ENCODE measurements around the gene DYNC1LI2.
"Not testable (repeated sequence)": the region's sequence is repeated elsewhere in the genome, so short reads cannot be mapped to it uniquely, and the experiment has no call there.

The DYNC1LI2 gene

DNA sequence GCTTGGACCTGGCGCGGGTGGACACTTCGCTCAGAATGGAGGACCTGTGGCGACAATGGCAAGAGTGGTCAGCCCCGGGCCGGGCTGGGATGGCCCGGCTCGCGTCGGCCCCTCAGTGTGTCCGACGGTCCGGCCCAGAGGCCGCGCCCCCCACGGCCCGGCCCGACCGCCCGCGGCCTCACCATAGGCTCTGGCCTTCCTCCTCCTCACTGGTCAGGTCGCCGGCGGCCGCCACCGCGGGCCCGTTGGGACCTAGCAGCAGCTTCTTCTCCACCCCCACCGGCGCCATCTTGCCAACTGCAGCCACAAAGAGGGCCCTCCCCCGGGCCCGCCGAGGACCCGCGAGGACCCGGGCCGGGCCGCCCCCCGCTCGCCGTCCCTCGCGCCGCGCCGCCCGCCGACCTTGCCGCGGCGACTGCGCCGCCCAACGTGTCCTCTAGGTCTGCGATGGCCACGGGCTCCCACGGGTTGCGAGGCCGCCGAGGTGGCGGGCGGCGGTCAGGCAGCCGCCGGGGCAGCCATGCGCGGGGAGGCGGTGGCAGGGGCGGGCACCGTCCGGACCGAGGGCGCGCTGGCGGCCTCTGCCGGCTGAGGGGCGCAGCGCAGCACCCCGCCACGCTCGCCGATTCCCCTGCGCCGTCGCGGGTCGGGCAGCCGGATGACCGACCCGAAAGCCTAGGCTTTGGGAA is at the start of gene DYNC1LI2:
TSS of gene DYNC1LI2 (minus strand) at position 307 of the 689 bp plus-strand sequence. CDS start at position 289, 18 bp downstream.
- DNase-seq = no peak

DNA sequence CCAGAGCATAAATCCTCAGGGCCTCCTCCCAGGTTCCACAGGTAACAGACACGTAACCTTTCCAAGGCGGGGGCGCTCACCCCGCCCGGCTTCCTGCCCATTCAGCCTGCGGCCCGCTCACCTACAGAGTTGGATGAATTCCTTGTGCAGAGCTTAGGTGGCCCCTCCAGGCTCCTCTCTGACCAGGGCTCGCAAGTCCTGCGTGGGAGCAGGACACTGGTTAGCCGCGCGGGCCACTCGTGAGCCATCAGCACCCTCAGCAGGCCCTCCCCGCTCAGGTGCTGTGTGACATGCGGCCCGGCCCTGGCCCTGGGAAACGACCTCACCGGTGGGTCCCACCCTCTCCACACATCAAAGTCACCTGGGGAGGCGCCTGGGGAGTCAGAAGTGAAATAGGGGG is 49.4 kb upstream of the DYNC1LI2 start:
- DNase-seq = no peak

GRCh38 chr16:66798161-66798560 is 46.8 kb upstream of the DYNC1LI2 start:
- no peak for DNase-seq

- DNase-seq = not testable (repeated sequence)
These were observed 42.6 kb upstream of the DYNC1LI2 start for GRCh38 chr16:66793984-66794383.

DNA sequence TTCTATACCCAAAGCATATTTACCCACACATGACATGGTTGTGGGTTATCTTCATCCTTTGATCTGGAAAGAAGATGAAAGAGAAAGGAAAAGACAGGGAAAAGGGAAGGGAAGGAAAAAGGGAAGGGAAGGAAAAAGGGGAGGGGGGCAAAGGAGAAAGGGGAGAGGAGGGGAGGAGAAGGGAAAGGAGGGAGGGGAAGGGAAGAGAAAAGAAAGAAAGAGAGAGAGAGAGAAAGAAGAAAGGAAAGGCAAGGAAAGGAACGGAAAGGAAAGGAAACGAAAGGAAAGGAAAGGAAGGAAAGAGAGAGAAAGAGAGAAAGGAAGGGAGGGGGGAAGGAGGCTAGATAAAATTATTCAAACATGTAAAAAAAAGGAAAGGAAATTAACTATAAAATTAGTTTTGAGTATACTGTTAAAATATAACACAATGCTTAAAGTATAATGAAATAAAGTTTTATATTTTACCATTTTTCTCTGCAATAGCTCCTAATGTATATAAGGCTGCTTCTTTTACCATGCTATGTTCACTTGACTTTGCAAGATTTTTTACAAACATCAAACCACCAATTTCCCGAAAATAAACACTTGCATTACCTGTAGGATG is 38.8 kb upstream of the DYNC1LI2 start:
- DNase-seq = no peak

DNA sequence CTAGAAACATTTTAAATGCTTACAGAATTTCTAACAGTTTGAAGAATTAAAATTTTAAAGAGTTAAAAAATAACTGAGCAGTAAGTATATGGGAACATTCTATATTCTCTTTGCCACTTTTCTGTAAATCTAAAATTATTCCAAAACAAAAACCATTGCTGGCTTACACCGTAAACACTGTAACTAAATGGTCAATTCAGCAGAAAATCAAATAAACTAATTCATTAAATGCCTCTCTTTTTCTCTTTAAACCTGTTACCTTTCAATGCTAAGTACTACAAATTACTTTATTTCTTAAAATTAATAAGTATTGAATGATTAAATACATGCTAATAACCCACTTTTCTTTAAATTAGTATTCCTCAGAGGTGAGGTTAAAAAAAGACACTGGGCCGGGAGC is 36.0 kb upstream of the DYNC1LI2 start:
- DNase-seq = no peak

- DNase-seq = no peak
These were observed 35.1 kb upstream of the DYNC1LI2 start for GRCh38 chr16:66786551-66786950.

- DNase-seq = no peak
These were observed 25.0 kb upstream of the DYNC1LI2 start for GRCh38 chr16:66776457-66776856.

DNA sequence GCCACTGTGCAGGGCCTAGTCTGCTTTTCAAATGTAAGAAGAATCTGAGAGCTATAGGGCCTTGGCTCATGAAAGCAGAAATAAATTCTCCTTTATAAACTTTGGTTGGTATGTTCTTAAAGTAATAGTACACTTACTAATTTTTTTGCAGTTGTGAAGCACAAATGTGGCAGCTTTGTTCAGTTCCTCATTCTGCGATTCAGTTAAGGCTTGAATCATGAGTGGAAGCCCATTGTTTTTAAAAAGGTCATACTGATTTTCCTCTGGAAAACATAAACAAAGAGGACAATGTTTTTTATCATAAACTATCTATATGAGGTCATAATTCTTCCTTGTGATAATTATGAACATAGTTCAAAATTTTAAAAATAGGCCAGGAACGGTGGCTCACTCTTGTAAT is 23.6 kb upstream of the DYNC1LI2 start:
- no peak for DNase-seq

DNA sequence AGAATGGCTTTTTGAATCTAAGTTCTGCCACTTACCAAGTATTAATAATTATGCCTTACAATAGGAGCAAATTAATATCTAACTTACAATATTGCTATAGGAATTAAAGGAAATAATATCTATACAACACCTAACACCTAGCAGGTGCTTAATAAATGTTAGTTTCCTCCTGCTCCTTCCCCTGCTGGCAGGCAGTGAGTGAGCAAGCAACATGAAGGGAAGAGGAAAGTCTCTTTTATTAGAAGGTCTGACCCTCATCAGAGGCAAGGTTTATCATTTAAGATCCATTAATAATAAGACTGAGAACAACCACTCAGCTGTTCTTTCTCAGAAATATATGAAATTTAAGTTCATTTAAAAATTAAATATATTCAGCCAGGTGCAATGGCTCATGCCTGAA is 6.7 kb upstream of the DYNC1LI2 start:
- DNase-seq = no peak

- DNase-seq = no peak
These were observed 3.4 kb upstream of the DYNC1LI2 start for GRCh38 chr16:66754819-66755218.

DNA sequence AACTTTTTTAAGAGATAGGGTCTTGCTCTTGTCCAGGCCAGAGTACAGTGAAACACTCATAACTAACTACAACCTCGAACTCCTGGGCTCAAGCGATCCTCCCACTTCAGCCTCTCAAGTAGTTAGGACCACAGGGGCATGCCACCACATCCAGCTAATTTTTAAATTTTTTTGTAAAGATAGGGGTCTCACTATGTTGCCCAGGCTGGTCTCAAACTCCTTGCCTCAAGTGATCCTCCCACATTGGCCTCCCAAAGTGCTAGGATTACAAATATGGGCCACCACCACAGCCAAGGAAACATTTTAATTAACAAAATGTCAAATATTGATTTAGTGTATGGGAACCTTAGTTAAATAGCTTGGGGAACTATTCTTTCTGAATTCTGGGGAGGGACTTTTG is 2.8 kb upstream of the DYNC1LI2 start:
- no peak for DNase-seq

DNA sequence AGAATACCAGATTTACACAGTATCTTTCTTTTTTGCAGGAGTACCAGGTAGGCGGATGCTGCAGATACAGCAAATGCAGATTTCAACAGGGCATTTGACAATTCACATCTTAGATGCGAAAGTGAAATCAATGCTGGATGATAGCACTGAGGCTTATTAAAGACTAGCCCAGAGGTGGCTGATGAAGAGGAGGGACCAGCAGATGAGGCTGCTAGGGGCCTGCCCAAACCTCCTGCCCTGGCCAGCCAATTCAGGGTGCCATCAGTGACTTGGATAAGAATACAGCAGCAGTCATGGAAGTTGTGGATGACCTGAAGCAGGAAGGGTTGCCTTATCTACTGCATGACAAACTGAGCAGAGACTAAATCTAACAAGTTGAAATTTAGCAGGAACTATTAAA is 1.5 kb upstream of the DYNC1LI2 start:
- no peak for DNase-seq

GRCh38 chr16:66752379-66752778 is 970 bp upstream of the DYNC1LI2 start:
- no peak for DNase-seq

DNA sequence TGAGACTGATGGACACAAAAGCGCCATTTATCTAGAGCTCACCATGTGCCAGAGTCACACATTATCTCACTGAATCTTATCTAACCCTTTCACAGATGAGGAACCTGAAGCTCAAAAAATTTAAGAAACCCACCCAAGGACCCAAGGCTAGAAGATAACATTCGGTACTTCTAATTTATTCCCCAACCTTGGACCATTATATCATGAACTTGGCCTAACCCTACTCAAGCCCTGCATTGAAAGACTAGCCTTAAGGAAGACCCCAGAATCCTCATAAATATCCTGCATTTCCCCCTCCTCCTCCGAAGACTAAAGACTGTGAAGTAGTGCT is 548 bp upstream of the DYNC1LI2 start:
- no peak for DNase-seq

DNA sequence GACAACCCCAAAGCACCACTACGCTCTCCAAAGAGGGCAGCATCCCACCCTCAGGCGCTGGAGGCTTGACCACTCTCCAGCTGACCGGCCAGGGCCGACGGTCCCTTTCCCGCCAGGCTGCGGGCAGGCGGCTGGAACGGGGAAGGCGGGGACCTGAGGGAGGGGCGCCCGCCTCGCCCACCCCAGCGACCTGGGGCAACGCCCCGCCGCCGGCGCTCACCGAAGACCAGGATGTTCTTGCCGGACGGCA is 431 bp downstream of the DYNC1LI2 start:
- DNase-seq = no peak

GRCh38 chr16:66750279-66751052 is 943 bp downstream of the DYNC1LI2 start:
- no peak for DNase-seq

GRCh38 chr16:66746682-66747081 is 4.7 kb downstream of the DYNC1LI2 start:
- peak; percentile 93 for DNase-seq

GRCh38 chr16:66746048-66746447 is 5.4 kb downstream of the DYNC1LI2 start:
- no peak for DNase-seq

GRCh38 chr16:66741950-66742808 is 9.2 kb downstream of the DYNC1LI2 start:
- DNase-seq = no peak

- no peak for DNase-seq
These were observed 10.1 kb downstream of the DYNC1LI2 start for GRCh38 chr16:66741169-66741900.

DNA sequence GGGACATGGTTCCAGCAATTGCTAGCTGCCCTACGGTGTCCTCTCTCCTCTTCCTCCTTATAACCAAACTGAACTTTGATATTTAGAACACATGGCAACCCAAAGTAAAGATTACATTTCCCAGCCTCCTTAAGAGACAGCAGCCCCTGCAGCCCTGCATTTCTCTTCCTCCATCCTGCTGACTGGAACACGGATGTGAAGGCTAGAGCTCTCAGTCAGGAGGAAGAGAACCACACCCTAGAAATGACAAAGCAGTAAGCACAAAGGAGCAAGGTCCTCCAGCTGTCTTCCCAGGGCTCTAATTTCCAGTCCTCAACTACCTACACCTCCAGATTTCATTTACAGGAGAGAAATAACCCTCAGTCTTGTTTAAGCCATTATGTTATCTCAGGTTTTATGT is 10.9 kb downstream of the DYNC1LI2 start:
- DNase-seq = no peak

GRCh38 chr16:66740010-66740409 is 11.4 kb downstream of the DYNC1LI2 start:
- DNase-seq = no peak
